ENCODE results near the gene SAXO2.
"Not testable (repeated sequence)": the region's sequence is repeated elsewhere in the genome, so short reads cannot be mapped to it uniquely, and the experiment has no call there.

DNA sequence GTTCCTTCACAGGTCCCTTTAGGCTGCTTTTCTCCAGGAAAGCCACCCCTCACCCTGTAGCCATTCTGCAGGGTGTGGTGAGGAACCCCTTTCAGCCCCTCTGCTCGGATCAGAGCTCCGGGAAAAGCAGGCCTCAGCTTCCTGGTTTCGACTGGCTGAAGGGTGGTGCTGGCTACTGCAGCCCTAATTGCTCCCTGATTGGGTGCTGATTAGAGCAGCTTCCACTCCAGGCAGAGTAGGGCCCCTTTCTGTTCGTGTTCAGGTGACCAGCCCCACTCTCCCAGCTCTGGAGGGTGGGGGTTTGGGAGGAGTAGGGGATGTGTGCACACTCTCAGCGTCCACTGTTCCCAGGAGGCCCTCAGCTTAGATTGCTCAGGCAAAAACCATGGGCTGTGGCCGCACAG is 36.9 kb downstream of the SAXO2 start:
- not testable (repeated sequence) for TF ChIP-seq EP300 (IDR thresholded peaks at IDR 0.05)
- TF ChIP-seq, protein P1, sequence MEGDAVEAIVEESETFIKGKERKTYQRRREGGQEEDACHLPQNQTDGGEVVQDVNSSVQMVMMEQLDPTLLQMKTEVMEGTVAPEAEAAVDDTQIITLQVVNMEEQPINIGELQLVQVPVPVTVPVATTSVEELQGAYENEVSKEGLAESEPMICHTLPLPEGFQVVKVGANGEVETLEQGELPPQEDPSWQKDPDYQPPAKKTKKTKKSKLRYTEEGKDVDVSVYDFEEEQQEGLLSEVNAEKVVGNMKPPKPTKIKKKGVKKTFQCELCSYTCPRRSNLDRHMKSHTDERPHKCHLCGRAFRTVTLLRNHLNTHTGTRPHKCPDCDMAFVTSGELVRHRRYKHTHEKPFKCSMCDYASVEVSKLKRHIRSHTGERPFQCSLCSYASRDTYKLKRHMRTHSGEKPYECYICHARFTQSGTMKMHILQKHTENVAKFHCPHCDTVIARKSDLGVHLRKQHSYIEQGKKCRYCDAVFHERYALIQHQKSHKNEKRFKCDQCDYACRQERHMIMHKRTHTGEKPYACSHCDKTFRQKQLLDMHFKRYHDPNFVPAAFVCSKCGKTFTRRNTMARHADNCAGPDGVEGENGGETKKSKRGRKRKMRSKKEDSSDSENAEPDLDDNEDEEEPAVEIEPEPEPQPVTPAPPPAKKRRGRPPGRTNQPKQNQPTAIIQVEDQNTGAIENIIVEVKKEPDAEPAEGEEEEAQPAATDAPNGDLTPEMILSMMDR (IDR thresholded peaks at IDR 0.05): not testable (repeated sequence)

Measured in gastroesophageal sphincter (tissue), 3 donors.